ENCODE measurements around the gene VWA7.

The VWA7 gene

GRCh38 chr6:31778999-31779885 lies 2.1 kb upstream of the VWA7 start:
- DNase-seq (ENCODE audit: low read depth) = no peak

- DNase-seq (ENCODE audit: low read depth) = no peak
These were observed 1.1 kb upstream of the VWA7 start for GRCh38 chr6:31778193-31778592.

- DNase-seq (ENCODE audit: low read depth) = no peak
These were observed 531 bp upstream of the VWA7 start for GRCh38 chr6:31777667-31778050.

- no peak for DNase-seq (ENCODE audit: low read depth)
These were observed 591 bp downstream of the VWA7 start for GRCh38 chr6:31776485-31776988.

- DNase-seq (ENCODE audit: low read depth) = no peak
These were observed 1.3 kb downstream of the VWA7 start for GRCh38 chr6:31775633-31776484.

- no peak for DNase-seq (ENCODE audit: low read depth)
These were observed 1.9 kb downstream of the VWA7 start for GRCh38 chr6:31775184-31775583.

- no peak for DNase-seq (ENCODE audit: low read depth)
These were observed 5.2 kb downstream of the VWA7 start for GRCh38 chr6:31771992-31772358.

GRCh38 chr6:31770860-31771259 lies 6.3 kb downstream of the VWA7 start:
- no peak for DNase-seq (ENCODE audit: low read depth)

- DNase-seq (ENCODE audit: low read depth) = peak; percentile 69
These were observed 7.3 kb downstream of the VWA7 start for GRCh38 chr6:31769684-31770371.

GRCh38 chr6:31768363-31769257 lies 8.5 kb downstream of the VWA7 start:
- no peak for DNase-seq (ENCODE audit: low read depth)

- DNase-seq (ENCODE audit: low read depth) = no peak
These were observed 10.0 kb downstream of the VWA7 start for GRCh38 chr6:31767096-31767645.

GRCh38 chr6:31765910-31766794 lies 11.0 kb downstream of the VWA7 start:
- no peak for DNase-seq (ENCODE audit: low read depth)

GRCh38 chr6:31765559-31765909 lies 11.6 kb downstream of the VWA7 start:
- no peak for DNase-seq (ENCODE audit: low read depth)

GRCh38 chr6:31764198-31764597 lies 12.9 kb downstream of the VWA7 start:
- no peak for DNase-seq (ENCODE audit: low read depth)

GRCh38 chr6:31763619-31763940 lies 13.5 kb downstream of the VWA7 start:
- DNase-seq (ENCODE audit: low read depth) = no peak

- DNase-seq (ENCODE audit: low read depth) = no peak
These were observed 14.1 kb downstream of the VWA7 start for GRCh38 chr6:31762878-31763618.

- DNase-seq (ENCODE audit: low read depth) = no peak
These were observed 14.8 kb downstream of the VWA7 start, which contains the start of gene SAPCD1 for GRCh38 chr6:31762356-31762755. Gene SAPCD1 (plus strand): TSS chr6:31762656. CDS start chr6:31763055, 399 bp downstream.

GRCh38 chr6:31761343-31761742 lies 15.8 kb downstream of the VWA7 start:
- DNase-seq (ENCODE audit: low read depth) = no peak

GRCh38 chr6:31760790-31761189 lies 16.3 kb downstream of the VWA7 start:
- DNase-seq (ENCODE audit: low read depth) = no peak

Measured in stimulated activated CD8-positive, alpha-beta memory T cell treated with anti-CD3 and anti-CD28 coated beads, Interleukin-15, amount 100 ng/mL, for 1 hour (primary cell).